Medulla oblongata (tissue), 1 donor: ENCODE results near the gene NLRC5.
"Not testable (repeated sequence)": the region's sequence is repeated elsewhere in the genome, so short reads cannot be mapped to it uniquely, and the experiment has no call there.

Experiments
- DNase-seq: peaks from one replicate; pipeline ENCODE4 v3.0.0-alpha.2; 2015; ENCODE audit errors: extremely low spot score

NLRC5 gene

DNA sequence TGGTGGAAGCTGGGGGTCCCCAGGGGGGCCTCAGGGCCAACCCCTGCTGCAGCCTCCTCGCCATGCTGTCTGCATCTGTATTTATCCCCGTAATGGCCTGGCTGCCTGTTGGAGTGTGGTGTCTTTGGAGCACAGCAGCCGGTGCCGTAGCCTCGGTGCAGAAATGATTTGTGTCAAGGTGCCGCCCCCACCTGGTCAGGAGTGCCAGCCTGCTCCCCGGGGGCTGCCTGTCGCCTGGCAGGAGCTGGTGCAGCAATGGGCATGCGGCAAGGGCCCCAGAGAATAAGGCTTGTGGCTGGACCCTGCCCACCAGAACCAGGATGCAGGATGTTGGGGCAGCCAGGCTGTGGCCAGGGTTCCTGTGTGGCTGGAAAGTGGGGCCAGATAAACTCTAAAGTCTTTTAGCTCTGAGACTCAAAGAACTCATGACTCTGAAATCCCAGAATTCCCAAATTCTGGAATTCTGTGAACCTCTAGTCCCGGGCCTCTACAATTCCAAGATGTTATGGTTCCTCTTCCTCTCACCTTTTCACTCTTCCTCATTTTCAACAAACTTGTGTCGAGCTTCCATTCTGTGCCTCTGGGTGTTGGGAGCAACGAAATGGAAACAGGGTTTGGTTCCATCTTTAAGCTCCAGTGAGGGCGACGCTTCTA is 109.0 kb downstream of the NLRC5 start:
- no peak for DNase-seq

GRCh38 chr16:57099965-57100364 is 110.6 kb downstream of the NLRC5 start:
- DNase-seq = not testable (repeated sequence)

DNA sequence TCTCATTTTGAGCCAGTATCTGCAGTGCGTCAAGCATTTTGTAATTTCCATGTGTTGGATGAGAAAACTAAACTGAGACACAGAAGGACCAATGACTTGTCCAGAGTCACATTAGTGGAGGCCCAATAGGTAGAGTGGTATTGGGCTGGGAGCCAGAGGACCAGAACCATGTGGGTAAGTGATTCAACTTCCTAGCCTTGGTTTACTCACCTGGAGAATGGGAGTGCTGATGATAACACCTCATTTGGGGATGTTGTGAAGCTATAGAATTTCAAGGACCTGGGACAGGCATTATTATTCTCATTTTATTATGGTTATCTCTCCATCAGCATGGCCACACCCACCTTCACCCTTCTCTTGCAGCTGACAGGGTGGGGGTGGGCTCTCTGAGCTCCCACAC is 111.1 kb downstream of the NLRC5 start:
- no peak for DNase-seq

DNA sequence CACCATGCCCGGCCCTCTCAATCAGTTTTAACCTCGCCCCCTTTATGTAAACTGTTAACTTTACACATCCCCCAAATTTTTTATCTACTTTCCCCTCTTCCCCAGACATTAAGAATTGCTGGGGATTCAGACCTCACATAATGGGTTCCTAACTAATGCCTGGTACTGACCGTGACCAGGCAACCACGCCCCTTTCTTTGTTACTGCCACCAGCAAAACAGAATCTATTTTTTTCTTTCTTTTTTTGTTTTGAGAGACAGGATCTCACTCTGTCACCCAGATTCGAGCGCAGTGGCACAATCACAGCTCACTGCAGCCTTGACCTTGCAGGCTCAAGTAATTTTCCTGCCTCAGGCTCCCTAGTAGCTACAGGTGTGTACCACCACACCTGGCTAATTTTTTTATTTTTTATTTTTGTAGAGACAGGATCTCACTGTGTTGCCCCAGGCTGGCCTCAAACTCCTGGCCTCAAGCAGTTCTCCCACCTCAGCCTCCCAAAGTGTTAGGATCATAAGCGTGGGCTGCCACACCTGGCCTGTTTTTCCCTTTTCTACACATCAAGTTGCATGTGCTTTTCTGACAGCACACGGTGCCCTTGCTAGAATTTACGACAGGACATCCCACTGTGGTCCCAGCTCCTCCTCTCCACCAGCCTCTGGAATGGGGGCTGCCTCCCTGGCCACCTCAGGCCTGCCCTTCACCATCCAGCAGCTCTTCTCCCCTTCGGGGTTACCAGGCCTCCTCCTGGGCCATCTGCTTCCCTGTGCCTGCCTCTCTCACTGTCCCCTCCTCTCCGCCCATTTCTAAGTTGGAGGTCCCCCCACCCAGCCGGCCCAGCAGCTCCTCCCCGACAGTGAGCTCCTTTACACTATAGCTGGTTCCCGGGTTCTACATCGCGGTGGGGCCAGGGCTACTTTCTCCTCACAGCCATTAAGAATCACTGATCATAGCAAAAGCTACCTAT is 113.8 kb downstream of the NLRC5 start:
- DNase-seq = peak; percentile 62

GRCh38 chr16:57104706-57105105 is 115.3 kb downstream of the NLRC5 start:
- no peak for DNase-seq

DNA sequence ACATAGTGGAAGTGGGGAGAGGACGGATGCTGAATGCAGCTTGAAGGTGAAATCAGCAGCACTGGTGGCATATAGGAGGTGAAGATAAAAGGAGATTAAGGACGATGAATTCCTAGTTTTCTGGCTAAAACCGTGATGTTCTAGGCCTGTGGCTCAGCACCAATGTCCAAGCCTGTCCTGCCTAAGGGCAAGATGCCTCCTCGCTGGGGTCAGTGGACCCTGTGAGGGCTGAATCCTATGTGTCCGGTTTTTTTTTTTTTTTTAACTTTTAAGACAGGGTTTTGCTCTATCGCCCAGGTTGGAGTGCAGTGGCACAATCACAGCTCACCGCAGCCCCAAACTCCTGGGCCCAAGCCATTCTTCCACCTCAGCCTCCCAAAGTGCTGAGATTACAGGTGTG is 115.8 kb downstream of the NLRC5 start:
- DNase-seq = no peak

- DNase-seq = no peak
Measured at GRCh38 chr16:57106767-57107166, 117.4 kb downstream of the NLRC5 start.

DNA sequence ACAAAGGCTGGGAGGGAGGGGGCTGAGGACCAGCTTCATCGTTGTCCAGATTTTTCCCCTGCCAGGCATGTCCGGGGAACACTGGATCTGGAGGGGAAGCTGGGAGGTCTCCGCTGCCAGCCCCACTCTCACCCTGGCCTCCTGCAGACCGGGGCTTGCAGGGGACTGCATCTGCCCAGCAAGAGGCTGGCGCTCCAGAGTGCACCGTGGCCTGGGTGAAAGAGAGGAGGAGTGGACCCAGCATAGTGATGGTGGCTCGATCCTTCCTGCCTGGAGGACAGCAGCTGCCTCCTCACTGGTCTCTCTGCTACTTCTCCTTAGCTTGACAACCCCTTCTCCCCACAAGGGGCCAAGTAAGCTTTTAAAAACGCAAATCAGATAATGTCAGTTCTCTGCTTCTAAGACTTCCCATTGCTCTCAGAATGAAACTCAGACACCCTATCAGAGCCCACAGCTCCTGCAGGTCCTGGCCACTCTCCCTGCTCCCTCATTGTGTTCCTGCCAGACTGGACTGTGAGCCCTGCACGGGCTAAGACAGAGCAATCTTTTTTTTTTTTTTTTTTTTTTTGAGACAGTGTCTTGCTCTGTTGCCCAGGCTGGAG is 118.1 kb downstream of the NLRC5 start:
- DNase-seq = peak; percentile 61

DNA sequence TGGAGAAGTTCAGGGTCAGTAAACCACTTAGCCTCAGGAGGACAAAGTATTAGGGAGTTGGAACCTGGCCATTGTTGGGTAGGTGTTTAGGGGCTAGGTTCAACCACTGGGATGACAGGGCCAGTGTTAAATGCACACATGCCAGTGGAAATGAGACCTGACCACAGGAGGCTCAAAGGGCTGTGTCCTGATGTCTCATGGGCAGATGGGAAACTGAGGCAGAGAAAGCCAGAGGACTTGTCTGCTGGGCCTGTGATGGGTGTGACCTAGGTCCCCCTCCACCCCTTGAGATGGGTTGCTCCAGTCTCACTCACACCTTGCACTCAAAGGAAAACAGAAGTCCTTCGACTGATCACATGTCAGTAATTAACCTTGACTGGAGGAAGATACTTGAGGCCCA is 119.1 kb downstream of the NLRC5 start:
- no peak for DNase-seq

- not testable (repeated sequence) for DNase-seq
Measured at GRCh38 chr16:57109259-57110105, 120.1 kb downstream of the NLRC5 start.

- DNase-seq = no peak
Measured at GRCh38 chr16:57110937-57111336, 121.6 kb downstream of the NLRC5 start.

GRCh38 chr16:57111420-57111819 is 122.1 kb downstream of the NLRC5 start:
- DNase-seq = no peak

- no peak for DNase-seq
Measured at GRCh38 chr16:57112403-57113041, 123.2 kb downstream of the NLRC5 start.

GRCh38 chr16:57113042-57113453 is 123.7 kb downstream of the NLRC5 start:
- peak; percentile 70 for DNase-seq

GRCh38 chr16:57113664-57114063 is 124.3 kb downstream of the NLRC5 start:
- DNase-seq = no peak

- no peak for DNase-seq
Measured at GRCh38 chr16:57115168-57115513, 125.8 kb downstream of the NLRC5 start.

DNA sequence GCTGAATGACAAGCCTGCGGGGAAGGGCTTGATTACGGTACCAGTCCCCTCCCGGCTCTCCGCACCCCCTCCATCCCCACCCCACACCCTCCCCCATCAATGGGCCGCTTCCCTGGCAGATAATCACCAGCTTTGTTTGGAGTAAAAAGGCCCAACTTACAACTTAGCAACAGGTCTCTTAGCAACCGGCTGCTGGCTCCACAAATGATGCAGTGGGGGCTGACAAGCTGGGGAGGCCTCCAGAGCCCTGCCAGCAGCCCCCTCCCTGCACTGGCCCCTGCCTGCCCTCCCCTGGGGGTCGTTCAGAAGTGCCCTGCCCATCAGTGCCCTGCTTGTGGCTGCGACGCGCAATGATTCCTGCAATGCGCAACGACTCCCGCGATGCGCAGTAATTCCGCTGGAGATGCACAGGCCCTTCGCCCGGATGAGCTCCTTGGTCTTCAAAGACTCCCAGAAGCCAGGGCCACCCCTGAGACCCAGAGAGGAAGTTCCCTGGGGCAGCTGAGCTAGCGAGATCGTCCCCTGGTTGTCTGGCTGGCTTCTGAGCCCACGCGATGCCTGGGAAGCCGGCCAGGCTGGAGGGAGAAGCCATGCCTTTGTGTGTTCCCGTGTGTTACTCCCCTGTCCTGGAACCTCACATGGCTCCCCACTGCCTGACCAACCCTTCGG is 126.3 kb downstream of the NLRC5 start:
- peak; percentile 98 for DNase-seq

DNA sequence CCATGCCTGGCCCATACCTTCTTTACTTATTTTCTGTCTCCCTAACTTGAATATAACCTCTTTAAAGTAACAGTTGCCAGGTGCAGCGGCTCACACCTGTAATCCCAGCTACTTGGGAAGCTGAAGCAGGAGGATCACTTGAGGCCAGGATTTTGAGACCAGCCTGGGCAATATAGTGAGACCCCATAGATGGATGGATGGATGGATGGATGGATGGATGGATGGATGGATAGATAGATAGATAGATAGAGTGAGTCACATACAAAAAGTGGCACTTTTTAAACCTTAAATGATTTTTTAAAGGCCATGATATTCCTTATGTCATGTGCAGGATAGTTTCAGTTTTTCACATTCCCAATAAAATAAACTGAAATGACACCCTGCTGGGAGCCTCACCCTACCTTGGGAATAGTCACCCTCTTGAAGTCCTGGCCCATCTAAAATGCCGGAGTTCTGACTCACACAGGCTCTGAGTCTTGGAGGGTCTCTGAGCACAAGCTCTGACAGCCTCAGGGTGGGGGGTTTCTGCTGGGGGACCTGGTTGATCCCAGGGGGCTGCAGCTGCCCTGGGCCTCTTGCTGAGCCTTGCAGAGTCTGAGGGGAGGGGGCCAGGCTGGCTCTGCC is 129.2 kb downstream of the NLRC5 start:
- DNase-seq = no peak

DNA sequence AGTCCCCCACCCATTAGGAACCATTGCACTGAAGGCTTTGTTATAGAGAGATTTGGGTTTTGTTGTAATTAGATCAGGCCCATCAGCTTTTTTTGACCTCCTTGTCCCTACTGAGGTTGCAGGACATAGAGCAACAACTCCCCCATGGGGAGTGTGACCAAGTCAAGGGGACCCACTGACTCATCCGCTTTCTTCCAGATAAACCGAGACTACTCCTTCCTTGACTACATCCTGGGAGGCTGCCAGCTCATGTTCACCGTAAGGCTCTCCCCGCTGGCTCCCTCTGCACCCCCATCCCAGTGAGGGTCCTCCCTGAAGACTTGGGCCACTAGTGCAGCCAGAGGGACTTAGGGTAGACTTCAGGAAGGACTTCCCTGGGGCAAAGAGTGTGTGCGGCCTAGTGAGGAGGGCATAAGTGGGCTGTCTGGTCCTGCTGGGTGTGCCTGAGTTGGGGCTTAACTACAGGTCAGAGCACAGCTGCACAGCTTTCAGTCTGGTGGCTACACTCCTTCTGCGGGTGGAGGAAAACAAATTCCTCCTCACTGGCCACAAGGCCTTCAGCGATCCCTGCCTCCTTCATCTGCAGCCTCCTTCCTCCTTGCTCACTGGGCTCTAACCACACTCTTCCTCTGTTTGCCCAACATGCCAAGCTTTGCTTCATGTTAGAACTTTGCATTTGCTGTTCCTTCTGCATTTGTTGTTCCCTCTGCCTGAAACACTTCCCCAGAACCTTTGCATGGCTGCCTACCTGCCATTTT is 134.0 kb downstream of the NLRC5 start:
- no peak for DNase-seq
